HUES48 (cell line): ENCODE measurements around the gene C11orf98.
"Not testable (repeated sequence)": the region's sequence is repeated elsewhere in the genome, so short reads cannot be mapped to it uniquely, and the experiment has no call there.

Experiments
- H3K27ac ChIP-seq: one replicate; pipeline ENCODE4 v1.7.0; 2013; ENCODE audit warnings: low read depth, low read length, inconsistent platforms
- H3K27me3 ChIP-seq: 2 replicates; pipeline ENCODE4 v1.6.1; 2013; ENCODE audit warnings: mild to moderate bottlenecking, low read length; ENCODE audit not compliant: control insufficient read depth, insufficient read depth
- H3K36me3 ChIP-seq: 2 replicates; pipeline ENCODE4 v1.6.1; 2013; ENCODE audit warnings: low read length; ENCODE audit not compliant: control insufficient read depth, insufficient read depth
- H3K4me1 ChIP-seq: 2 replicates; pipeline ENCODE4 v1.6.1; 2013; ENCODE audit warnings: mild to moderate bottlenecking, low read length; ENCODE audit not compliant: control insufficient read depth, insufficient read depth
- H3K4me3 ChIP-seq: 2 replicates; pipeline ENCODE4 v1.5.1; 2013; ENCODE audit warnings: mild to moderate bottlenecking, low read depth, low read length
- H3K9ac ChIP-seq: 2 replicates; pipeline ENCODE4 v1.6.1; 2013; ENCODE audit warnings: mild to moderate bottlenecking, low read depth, low read length, moderate library complexity
- H3K9me3 ChIP-seq: 2 replicates; pipeline ENCODE4 v1.6.1; 2013; ENCODE audit warnings: low read length; ENCODE audit not compliant: control insufficient read depth, insufficient read depth

C11orf98 gene

GRCh38 chr11:62680825-62681240 lies 15.8 kb upstream of the C11orf98 start:
- peaks cover 21% of the 10 kb centered on the region for H3K36me3 ChIP-seq
- H3K9me3 ChIP-seq, result no peaks in the 10 kb centered on the region
- H3K9ac ChIP-seq, result no peak overlapping the region
- no peak overlapping the region for H3K4me3 ChIP-seq
- H3K27me3 ChIP-seq, result no peaks in the 10 kb centered on the region
- H3K4me1 ChIP-seq, result peaks cover 9% of the 10 kb centered on the region; the same call in 1 of the 2 replicates
- no peak overlapping the region for H3K27ac ChIP-seq

GRCh38 chr11:62678770-62679696 lies 14.0 kb upstream of the C11orf98 start, which contains the start of gene UBXN1:
Gene UBXN1 (minus strand): TSS chr11:62679073. CDS start chr11:62678923, 150 bp downstream.
- H3K36me3 ChIP-seq, result peaks cover 29% of the 10 kb centered on the region
- peak within 1 kb of the TSS; percentile 73 for H3K9ac ChIP-seq
- no peaks in the 10 kb centered on the region for H3K27me3 ChIP-seq
- peak within 1 kb of the TSS; percentile 88 for H3K4me3 ChIP-seq
- peaks cover 9% of the 10 kb centered on the region; the same call in 1 of the 2 replicates for H3K4me1 ChIP-seq
- H3K9me3 ChIP-seq, result no peaks in the 10 kb centered on the region
- peak within 1 kb of the TSS; percentile 73 for H3K27ac ChIP-seq

- Histone ChIP-seq H3K27ac (peak overlapping the region; percentile 73), H3K27me3 (no peaks in the 10 kb centered on the region), H3K4me1 (peaks cover 9% of the 10 kb centered on the region; the same call in 1 of the 2 replicates), H3K36me3 (peaks cover 35% of the 10 kb centered on the region), H3K4me3 (peak overlapping the region; percentile 88), H3K9me3 (no peaks in the 10 kb centered on the region), H3K9ac (peak overlapping the region; percentile 73)
These were observed 13.4 kb upstream of the C11orf98 start for GRCh38 chr11:62678433-62678769.

GRCh38 chr11:62677714-62678113 lies 12.7 kb upstream of the C11orf98 start:
- H3K27me3 ChIP-seq, result no peaks in the 10 kb centered on the region
- peaks cover 41% of the 10 kb centered on the region for H3K36me3 ChIP-seq
- H3K4me1 ChIP-seq, result peaks cover 9% of the 10 kb centered on the region; the same call in 1 of the 2 replicates
- H3K27ac ChIP-seq, result no peak overlapping the region
- no peaks in the 10 kb centered on the region for H3K9me3 ChIP-seq
- H3K9ac ChIP-seq, result no peak overlapping the region
- H3K4me3 ChIP-seq, result peak overlapping the region; percentile 88

GRCh38 chr11:62677156-62677555 lies 12.1 kb upstream of the C11orf98 start:
- H3K4me1 ChIP-seq, result peaks cover 9% of the 10 kb centered on the region; the same call in 1 of the 2 replicates
- H3K36me3 ChIP-seq, result peaks cover 41% of the 10 kb centered on the region
- H3K9me3 ChIP-seq, result no peaks in the 10 kb centered on the region
- H3K9ac ChIP-seq, result no peak overlapping the region
- H3K27ac ChIP-seq, result no peak overlapping the region
- H3K4me3 ChIP-seq, result no peak overlapping the region
- H3K27me3 ChIP-seq, result no peaks in the 10 kb centered on the region

GRCh38 chr11:62676698-62677097 lies 11.7 kb upstream of the C11orf98 start:
- Histone ChIP-seq H3K4me3 (no peak overlapping the region), H3K4me1 (peaks cover 9% of the 10 kb centered on the region; the same call in 1 of the 2 replicates), H3K27me3 (no peaks in the 10 kb centered on the region), H3K36me3 (peaks cover 41% of the 10 kb centered on the region), H3K27ac (no peak overlapping the region), H3K9me3 (no peaks in the 10 kb centered on the region), H3K9ac (no peak overlapping the region)

GRCh38 chr11:62675415-62675814 lies 10.4 kb upstream of the C11orf98 start:
- H3K9me3 ChIP-seq, H3K4me1 ChIP-seq, H3K27ac ChIP-seq, H3K9ac ChIP-seq, H3K27me3 ChIP-seq, H3K4me3 ChIP-seq: not testable (repeated sequence)
- peaks cover 41% of the 10 kb centered on the region for H3K36me3 ChIP-seq

GRCh38 chr11:62673196-62673525 lies 8.2 kb upstream of the C11orf98 start:
- Histone ChIP-seq H3K9ac (no peak overlapping the region), H3K9me3 (no peaks in the 10 kb centered on the region), H3K27ac (no peak overlapping the region), H3K27me3 (no peaks in the 10 kb centered on the region), H3K4me3 (no peak overlapping the region), H3K4me1 (peaks cover 5% of the 10 kb centered on the region; the same call in 1 of the 2 replicates), H3K36me3 (peaks cover 41% of the 10 kb centered on the region)

- H3K9me3 ChIP-seq, result no peaks in the 10 kb centered on the region
- peak within 1 kb of the TSS; percentile 83 for H3K9ac ChIP-seq
- peak within 1 kb of the TSS; percentile 87 for H3K4me3 ChIP-seq
- peaks cover 5% of the 10 kb centered on the region; the same call in 1 of the 2 replicates for H3K4me1 ChIP-seq
- H3K27ac ChIP-seq, result peak within 1 kb of the TSS; percentile 96
- peaks cover 36% of the 10 kb centered on the region for H3K36me3 ChIP-seq
- H3K27me3 ChIP-seq, result no peaks in the 10 kb centered on the region
These were observed 6.8 kb upstream of the C11orf98 start, which contains the start of the genes LBHD1 and UQCC3 for GRCh38 chr11:62671608-62672389. Gene LBHD1 (minus strand): TSS chr11:62672267. CDS start chr11:62670031, 2,236 bp downstream. Gene UQCC3 (plus strand): TSS chr11:62671673. CDS start chr11:62671746, 73 bp downstream.

- Histone ChIP-seq H3K27ac (peak overlapping the region; percentile 96), H3K27me3 (no peaks in the 10 kb centered on the region), H3K9me3 (no peaks in the 10 kb centered on the region), H3K9ac (peak overlapping the region; percentile 83), H3K4me3 (peak overlapping the region; percentile 87), H3K4me1 (peaks cover 11% of the 10 kb centered on the region; the same call in 1 of the 2 replicates), H3K36me3 (peaks cover 36% of the 10 kb centered on the region)
These were observed 6.2 kb upstream of the C11orf98 start for GRCh38 chr11:62671236-62671607.
